ENCODE results near the gene KBTBD6.

Gene KBTBD6

DNA sequence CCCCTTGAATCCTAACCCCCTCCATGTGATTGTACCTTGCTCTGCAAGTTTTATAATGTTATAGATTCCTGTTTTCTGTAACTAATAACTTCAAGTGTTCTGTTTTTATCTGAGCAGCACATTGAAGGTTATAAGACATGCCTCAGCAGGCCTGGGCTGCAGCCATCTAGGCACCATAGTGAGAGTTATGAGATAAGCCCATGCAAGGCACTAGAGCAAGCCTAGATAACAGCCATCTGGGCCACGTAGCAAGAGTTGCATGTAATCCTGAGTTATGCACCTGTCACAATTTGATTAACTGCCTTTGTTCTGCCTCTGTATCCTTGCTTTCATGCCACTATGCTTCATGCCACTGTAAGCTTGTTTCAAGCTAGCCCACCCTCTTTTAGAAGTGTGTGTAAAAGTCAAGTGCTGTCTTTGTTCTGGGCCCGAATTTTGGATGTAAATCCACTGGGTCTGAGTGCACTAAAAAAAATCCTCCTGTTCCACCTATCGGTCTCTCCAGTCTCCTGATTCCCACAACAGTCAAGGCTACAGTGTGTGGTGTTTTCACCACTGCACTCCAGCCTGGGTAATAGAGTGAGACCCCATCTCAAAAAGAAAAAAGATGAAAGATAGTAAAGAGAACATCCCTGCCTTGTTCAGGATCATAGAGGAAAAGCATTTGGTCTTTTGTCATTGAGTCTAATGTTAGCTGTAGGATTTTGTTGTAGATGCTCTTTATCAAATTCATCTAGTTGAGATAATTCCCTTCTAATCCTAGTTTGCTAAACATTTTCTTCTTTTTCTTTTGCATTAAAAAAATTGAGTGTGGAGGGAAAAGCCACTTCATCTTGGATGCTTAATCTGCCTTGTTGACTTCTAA, 16.0 kb upstream of the KBTBD6 start:
- Histone ChIP-seq H3K4me3 (ENCODE audit: low read length, poor library complexity, severe bottlenecking) (no peak overlapping the region), H3K4me2 (ENCODE audit: low read depth, low read length, poor library complexity, severe bottlenecking) (no peak overlapping the region), H3F3A (ENCODE audit: low read depth) (no peaks in the 10 kb centered on the region), H3K9me3 (ENCODE audit: insufficient read depth, low read depth, low read length) (peaks cover 31% of the 10 kb centered on the region), H3K9ac (ENCODE audit: low read depth, low read length, poor library complexity, severe bottlenecking) (no peak overlapping the region), H3K27me3 (ENCODE audit: insufficient read depth, low read length, poor library complexity, severe bottlenecking) (no peaks in the 10 kb centered on the region), H3K36me3 (ENCODE audit: insufficient read depth, low read length) (no peaks in the 10 kb centered on the region), H3K9me2 (replicated peaks; ENCODE audit: low read depth, low read length) (no peaks in the 10 kb centered on the region), H3K4me1 (ENCODE audit: insufficient read depth, low read length, poor library complexity, severe bottlenecking) (no peaks in the 10 kb centered on the region), H3K79me2 (ENCODE audit: insufficient read depth, low read length) (no peaks in the 10 kb centered on the region), H4K20me1 (ENCODE audit: insufficient read depth, low read length, poor library complexity, severe bottlenecking) (no peaks in the 10 kb centered on the region), H2AFZ (ENCODE audit: low read length) (no peak overlapping the region)
- TF ChIP-seq, protein P1, sequence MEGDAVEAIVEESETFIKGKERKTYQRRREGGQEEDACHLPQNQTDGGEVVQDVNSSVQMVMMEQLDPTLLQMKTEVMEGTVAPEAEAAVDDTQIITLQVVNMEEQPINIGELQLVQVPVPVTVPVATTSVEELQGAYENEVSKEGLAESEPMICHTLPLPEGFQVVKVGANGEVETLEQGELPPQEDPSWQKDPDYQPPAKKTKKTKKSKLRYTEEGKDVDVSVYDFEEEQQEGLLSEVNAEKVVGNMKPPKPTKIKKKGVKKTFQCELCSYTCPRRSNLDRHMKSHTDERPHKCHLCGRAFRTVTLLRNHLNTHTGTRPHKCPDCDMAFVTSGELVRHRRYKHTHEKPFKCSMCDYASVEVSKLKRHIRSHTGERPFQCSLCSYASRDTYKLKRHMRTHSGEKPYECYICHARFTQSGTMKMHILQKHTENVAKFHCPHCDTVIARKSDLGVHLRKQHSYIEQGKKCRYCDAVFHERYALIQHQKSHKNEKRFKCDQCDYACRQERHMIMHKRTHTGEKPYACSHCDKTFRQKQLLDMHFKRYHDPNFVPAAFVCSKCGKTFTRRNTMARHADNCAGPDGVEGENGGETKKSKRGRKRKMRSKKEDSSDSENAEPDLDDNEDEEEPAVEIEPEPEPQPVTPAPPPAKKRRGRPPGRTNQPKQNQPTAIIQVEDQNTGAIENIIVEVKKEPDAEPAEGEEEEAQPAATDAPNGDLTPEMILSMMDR (conservative IDR thresholded peaks at IDR 0.05; ENCODE audit: low read length) = no peak
- TF ChIP-seq EZH2phosphoT487 (IDR thresholded peaks at IDR 0.05; ENCODE audit: borderline replicate concordance) = no peak

DNA sequence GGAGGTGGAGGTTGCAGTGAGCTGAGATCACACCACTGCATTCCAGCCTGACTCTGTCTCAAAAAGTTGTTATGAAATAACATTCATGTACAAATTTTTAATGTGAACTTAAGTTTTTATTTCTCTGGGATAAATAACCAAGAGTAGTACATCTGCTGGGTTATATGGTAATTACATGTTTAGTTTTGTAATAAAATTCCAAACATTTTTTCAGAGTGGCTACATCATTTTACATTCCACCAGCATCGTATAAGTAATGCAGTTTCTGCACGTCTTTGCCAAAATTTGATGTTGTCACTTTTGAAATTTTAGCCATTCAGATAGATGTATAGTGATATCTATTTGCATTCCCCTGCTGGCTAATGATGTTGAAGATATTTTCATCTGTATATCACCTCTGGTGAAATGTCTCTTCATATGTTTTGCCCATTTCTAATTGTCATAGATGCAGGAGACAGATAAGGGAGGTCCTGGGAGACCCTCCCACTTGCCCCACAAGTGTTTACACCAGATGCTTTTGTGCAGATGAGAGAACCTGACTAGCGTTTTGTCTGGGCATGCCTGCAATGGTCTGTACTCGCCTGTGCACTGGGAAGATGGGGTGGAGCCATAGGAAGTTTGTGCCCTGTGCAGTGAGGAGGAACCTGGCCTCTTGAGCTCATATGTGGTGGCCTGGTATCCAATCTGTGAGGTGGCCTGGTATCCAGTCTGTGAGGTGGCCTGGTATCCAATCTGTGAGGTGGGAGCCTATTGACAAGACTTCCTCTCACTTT, 12.7 kb upstream of the KBTBD6 start:
- H3K9me2 ChIP-seq (replicated peaks; ENCODE audit: low read depth, low read length) = no peaks in the 10 kb centered on the region
- no peaks in the 10 kb centered on the region for H3K27me3 ChIP-seq (ENCODE audit: insufficient read depth, low read length, poor library complexity, severe bottlenecking)
- no peak overlapping the region for H3K9ac ChIP-seq (ENCODE audit: low read depth, low read length, poor library complexity, severe bottlenecking)
- H3K9me3 ChIP-seq (ENCODE audit: insufficient read depth, low read depth, low read length) = peaks cover 22% of the 10 kb centered on the region; the same call in 1 of the 2 replicates
- no peaks in the 10 kb centered on the region for H3K36me3 ChIP-seq (ENCODE audit: insufficient read depth, low read length)
- no peaks in the 10 kb centered on the region for H3F3A ChIP-seq (ENCODE audit: low read depth)
- H4K20me1 ChIP-seq (ENCODE audit: insufficient read depth, low read length, poor library complexity, severe bottlenecking) = no peaks in the 10 kb centered on the region
- H3K79me2 ChIP-seq (ENCODE audit: insufficient read depth, low read length) = no peaks in the 10 kb centered on the region
- H3K4me2 ChIP-seq (ENCODE audit: low read depth, low read length, poor library complexity, severe bottlenecking) = no peak overlapping the region
- H3K4me3 ChIP-seq (ENCODE audit: low read length, poor library complexity, severe bottlenecking) = no peak overlapping the region
- no peaks in the 10 kb centered on the region for H3K4me1 ChIP-seq (ENCODE audit: insufficient read depth, low read length, poor library complexity, severe bottlenecking)
- TF ChIP-seq EZH2phosphoT487 (IDR thresholded peaks at IDR 0.05; ENCODE audit: borderline replicate concordance) = no peak
- TF ChIP-seq, protein P1 (conservative IDR thresholded peaks at IDR 0.05; ENCODE audit: low read length) = no peak
- no peak overlapping the region for H2AFZ ChIP-seq (ENCODE audit: low read length)

DNA sequence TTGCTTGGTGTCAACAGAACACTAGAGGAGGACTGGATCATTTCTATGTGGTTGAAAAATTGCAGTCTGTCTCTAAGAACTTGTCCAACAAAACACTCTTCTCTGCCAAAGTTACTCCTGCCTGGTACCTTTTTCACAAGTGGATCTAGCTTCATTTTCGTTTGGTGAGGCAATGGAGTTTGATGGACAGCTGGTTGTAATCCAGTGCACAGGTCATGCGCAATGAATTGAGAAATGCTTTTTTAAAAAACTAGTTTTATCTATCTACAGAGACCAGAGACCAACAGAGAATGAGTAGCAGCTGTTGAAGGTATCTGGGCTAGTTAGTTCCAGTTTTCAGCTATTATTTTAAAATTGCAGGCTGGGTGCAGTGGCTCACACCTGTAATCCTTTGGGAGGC, 12.0 kb upstream of the KBTBD6 start:
- H3K36me3 ChIP-seq (ENCODE audit: insufficient read depth, low read length) = no peaks in the 10 kb centered on the region
- no peak overlapping the region for H3K9ac ChIP-seq (ENCODE audit: low read depth, low read length, poor library complexity, severe bottlenecking)
- no peak overlapping the region for H3K4me2 ChIP-seq (ENCODE audit: low read depth, low read length, poor library complexity, severe bottlenecking)
- H3K27me3 ChIP-seq (ENCODE audit: insufficient read depth, low read length, poor library complexity, severe bottlenecking) = no peaks in the 10 kb centered on the region
- TF ChIP-seq, protein P1 (conservative IDR thresholded peaks at IDR 0.05; ENCODE audit: low read length) = no peak
- TF ChIP-seq EZH2phosphoT487 (IDR thresholded peaks at IDR 0.05; ENCODE audit: borderline replicate concordance) = no peak
- H3K9me2 ChIP-seq (replicated peaks; ENCODE audit: low read depth, low read length) = no peaks in the 10 kb centered on the region
- H4K20me1 ChIP-seq (ENCODE audit: insufficient read depth, low read length, poor library complexity, severe bottlenecking) = no peaks in the 10 kb centered on the region
- peaks cover 17% of the 10 kb centered on the region; the same call in 1 of the 2 replicates for H3K9me3 ChIP-seq (ENCODE audit: insufficient read depth, low read depth, low read length)
- H2AFZ ChIP-seq (ENCODE audit: low read length) = no peak overlapping the region
- no peaks in the 10 kb centered on the region for H3K4me1 ChIP-seq (ENCODE audit: insufficient read depth, low read length, poor library complexity, severe bottlenecking)
- no peak overlapping the region for H3K4me3 ChIP-seq (ENCODE audit: low read length, poor library complexity, severe bottlenecking)
- H3F3A ChIP-seq (ENCODE audit: low read depth) = no peaks in the 10 kb centered on the region
- no peaks in the 10 kb centered on the region for H3K79me2 ChIP-seq (ENCODE audit: insufficient read depth, low read length)
